ENCODE results near the gene ARHGAP4.

The ARHGAP4 gene

DNA sequence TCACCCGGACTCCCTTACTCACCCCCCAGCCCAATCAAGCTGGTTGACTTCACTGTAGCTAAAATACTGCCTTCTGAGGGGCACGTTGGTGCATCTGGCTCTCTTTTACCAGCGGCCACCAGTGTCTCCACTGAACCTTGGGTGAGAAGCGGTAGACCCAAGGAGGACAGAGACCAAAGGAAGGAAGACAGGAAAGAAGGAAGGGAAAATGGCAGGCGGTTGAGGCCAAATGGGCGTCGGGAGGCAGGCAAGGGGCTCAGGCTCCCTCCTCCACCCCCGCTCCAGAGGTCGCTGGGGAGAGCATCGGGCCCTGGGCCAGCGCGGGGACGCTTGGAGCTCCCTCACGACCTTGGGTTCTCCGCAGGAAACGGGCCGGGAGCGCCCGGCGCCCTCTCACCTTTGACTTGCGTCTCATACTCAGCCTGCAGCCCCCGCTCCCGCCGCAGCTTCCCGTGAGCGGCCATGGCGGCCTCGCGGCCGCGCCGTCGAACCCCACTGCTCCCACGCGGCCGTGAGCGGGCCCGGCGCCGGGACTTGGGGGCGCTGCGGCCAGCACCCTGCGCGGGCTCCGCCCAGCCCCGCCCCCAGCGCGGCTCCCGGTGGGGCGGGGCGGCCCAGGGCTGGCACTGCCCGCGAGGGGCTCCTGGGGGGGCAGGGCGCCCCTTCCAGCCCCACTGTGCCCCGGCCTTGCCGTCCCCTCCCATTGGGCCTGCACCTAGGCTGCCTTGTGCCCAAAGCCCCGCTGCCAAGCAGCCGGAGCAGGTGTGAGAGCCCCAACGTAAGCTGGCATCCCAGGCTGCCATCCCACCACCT lies at the start of gene ARHGAP4:
Gene ARHGAP4 (minus strand): TSS at position 526 of the 813 bp plus-strand sequence. CDS start 62 bp downstream, at position 464.
- DNase-seq (ENCODE audit: low spot score), result no peak

DNA sequence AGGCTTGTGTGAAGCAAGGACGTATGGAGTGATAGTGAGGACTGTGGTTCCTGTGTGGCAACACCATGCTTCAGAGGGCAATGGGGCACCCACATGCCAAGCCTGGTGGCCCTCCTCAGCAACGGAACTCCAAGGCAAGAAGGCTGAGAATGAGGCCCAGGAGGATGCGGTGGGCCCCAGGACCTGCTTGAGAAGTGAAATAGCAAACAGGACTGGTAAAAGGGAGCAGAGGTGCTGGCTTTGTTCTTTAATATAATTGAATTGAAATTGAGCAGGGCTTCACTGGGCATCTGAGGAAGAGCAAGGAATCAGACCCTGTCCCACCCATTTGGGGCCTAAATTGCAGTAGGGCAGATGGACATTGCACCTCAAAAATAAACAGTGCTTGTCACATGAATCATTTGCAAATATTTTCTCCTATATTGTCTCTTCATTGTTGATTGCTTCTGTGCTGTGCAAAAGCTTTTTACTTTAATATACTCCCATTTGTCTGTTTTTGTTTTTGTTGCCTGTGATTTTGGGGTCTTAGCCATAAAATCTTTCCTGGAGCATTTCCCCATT lies 48.7 kb upstream of the ARHGAP4 start:
- DNase-seq (ENCODE audit: low spot score), result no peak

DNA sequence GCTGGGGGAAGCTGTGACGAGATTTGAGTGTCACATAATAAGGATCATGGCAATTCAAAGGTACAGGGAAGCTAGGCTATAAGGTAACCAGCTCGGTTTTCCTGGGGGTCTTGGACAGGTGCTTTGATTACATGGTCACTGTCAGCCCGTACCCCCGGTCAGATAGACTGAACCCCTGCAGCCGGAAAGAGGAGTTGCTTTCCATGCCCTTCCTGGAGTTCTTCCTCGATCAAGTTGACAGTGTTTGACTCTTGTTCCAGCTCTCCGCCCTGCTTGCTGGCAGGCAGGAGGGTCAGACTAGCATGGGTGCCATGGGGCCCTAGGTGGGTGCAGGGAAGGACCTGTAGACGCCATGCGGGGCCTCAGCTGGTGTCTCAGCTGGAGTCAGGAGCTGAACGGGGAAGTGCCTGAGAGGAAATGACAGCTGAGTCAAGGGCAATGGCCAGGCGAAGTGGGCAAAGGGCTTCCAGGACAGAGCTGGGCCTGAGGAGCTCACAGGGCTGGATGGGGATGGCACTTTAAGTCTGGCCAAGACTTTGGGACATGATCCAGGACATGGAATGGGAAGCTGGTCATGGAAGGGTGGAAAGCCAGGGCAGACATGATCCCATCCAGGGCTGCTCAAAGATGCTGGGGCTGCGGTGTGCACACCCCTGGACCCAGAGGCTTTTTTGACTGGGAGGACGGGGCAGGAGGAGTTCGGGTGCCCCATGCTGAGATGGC lies 48.1 kb upstream of the ARHGAP4 start:
- no peak for DNase-seq (ENCODE audit: low spot score)

DNA sequence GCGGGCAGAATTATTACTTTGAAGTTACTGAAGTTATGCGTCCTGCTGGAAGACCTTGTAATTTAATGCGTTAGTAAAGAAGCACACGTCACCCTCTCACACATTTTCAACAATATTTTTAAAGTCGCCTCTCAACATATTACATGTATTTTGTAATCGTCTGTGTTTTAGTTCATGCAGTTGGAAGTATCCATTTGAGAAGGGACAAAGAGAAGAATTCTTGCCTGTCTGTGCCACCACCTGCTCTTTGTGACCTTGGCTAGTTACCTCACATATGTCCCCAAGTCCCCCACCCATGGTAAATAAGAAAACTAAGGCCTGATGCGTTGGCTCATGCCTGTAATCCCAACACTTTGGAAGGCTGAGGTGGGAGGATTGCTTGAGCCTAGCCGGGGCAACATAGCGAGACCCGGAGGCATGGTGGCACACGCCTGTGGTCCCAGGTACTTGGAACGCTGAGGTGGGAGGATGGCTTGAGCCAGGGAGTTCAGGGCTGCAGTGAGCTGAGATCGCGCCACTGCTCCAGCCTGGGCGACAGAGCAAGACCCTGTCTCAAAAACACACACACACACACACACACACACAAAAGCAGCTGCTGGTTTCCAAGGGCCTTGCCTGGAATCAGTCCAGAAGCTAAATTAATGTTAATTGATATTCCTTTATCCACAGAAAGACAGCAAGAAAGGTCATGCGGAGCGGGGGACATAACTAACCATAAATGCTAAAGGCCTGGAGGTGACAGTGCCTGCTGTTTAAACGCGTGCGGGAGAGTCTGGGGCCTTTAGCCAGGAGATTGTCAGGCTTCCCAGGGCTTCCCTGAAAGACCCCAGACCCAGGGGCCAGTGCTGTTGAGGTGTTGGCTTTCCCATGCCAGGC lies 47.3 kb upstream of the ARHGAP4 start:
- DNase-seq (ENCODE audit: low spot score), result no peak

DNA sequence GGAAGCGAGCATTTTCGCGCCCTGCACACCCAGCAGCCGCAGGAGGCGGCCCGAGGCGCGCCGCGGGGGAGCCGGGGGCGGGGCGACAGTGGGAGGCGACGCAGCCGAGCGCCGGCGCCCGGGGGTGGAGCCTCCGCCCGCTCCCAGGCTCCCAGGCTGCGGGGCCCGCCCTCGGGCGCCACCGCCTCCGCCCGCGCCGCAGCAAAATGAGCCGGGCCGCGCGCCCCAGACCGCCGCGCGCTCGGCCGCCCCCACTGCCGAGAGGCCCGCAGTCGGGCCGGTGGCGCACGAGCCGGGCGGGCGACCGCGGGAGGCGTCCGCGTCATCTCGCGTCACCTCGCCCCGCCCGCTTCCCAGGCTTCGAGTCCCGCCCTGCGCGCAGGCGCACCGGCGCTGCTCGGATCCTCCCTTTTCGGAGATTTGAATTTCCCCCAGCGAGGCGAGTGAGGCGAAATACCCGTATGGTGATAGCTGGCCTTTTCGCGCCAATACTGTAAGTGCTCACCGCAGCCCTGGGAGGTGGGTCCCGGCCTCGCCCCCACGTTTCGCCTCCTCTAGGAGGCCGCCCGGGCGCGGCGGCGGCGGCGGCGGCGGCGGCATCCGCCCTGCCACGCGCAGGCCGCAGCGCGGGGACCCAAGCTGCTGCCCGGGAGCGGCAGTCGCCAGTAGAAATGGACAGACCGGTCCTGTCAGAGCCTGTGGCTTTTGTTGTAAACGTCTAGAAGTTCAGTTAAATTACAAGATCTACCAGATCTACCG lies 46.5 kb upstream of the ARHGAP4 start, which contains the start of gene TMEM187:
Gene TMEM187 (plus strand): TSS at position 387 of the 759 bp plus-strand sequence. CDS start 9,309 bp downstream, outside the sequence.
- DNase-seq (ENCODE audit: low spot score), result peak; percentile 90

DNA sequence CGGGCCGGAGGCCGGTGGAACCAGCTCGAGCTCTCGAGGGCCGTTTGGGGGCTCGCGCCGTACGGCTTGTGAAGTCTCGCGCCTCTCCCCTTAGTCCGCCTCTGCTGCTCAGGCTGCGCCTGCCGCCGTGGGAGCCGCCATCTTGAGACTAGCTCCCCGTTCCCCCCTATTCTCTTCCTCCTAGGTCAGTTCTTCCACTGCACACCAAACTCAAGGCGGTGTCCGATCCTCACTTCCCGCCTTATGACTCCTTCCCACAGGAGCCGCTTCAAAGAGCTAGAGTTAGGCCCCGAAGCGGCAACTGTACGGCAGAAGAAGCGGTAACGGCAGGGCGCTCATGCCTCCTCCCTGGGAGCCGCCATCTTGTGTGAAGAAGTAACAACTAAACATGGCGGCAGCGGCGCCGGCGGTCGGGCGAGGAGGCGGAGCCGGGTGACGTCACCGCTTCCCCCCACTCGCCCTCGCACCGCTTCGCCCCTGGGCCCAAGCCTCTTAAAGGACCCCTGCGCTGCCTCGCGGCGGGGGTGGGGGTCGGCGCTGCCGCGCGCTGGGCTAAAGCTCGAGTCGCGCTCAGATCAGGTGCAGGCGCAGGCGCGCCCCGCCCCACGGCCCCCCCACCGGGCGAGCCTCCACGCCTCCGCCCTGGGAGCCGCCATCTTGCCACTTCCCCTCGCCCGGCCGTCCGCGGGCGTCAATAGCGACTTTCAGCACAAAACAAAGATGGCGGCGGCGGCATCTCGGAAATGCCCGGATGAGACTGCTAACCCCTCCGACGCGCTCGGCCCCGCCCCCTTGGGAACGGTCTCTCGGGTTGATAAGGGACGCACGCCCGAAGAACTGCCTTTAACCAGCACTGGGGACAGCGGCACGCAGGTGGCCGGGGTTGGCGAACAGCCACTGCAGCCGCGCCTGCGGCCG lies 45.6 kb upstream of the ARHGAP4 start, which contains the start of gene HCFC1:
Gene HCFC1 (minus strand): TSS at position 369 of the 918 bp plus-strand sequence. CDS start 978 bp downstream, outside the sequence.
- DNase-seq (ENCODE audit: low spot score), result peak; percentile 91

DNA sequence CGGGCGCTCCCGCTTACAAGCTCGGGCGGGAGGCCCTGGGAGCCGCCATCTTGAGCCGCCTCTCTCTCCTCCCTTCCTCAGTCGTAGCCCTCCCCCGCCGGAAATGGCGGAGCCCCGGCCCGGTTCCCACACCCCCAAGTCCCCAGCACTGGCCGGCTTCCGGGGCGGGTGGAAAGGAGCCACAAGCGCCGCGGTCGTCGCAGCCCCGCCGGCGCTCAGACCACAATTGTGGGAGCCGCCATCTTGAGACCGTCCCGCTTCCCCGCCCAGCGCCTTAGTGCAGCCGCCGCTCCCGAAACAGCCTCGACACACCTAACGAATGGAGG lies 45.0 kb upstream of the ARHGAP4 start:
- DNase-seq (ENCODE audit: low spot score), result peak; percentile 89

DNA sequence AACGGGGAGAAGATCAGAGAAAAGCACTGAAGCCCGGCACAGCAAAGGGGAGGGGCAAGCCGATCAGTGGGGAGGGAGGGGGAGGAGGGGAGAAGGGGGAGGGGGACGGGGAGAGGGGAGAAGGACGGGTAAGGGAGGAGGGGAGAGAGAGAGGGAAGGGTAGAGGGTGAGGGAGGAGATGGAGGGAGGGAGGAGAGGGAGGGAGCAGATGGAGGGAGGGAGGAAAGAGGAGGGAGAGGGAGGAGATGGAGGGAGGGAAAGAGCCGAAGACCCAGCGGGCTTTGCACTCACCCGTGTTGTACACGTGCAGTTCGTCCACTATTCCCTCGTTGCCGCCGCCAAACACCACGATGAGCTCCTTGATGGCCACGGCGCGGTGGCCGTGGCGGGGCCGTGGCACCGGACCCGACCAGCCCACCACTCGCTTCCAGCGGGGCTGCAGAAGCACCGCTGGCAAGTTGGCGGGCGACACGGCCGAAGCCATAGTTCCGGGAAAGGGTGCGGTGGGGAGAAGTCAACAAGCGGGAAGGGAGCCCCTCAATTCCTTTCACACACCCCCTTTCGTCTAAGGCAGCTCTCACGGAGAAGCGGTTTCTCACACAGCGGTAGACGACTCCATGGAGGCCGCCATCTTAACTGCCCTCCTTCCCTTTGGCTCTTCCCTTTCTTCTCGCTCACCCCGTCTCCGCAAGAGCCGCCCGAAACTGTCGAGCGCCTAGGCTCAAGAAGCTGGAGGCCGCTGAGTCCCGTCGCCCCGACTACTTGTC lies 44.5 kb upstream of the ARHGAP4 start:
- DNase-seq (ENCODE audit: low spot score), result no peak

DNA sequence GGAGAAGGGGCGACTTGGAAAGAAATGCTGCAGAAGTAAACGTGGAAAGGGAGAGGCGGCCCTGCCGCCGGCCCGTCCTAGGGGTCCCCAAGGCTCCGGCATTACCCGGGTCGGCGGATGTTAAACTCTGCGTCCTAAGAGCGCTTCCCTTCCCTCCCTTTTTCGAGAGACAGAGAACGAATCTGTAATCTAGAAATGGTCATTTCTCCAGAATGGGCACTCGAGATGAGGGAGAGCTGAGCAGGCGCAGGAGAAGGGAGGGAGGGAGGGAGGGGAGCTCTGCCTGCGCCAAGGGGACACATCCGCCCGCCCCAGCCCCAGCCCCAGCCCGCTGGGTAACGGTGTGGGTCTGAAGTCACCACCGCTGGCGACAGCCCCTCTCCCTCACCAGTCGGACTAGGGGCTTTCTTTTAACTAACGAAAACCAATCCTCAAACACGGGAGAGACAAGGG lies 43.9 kb upstream of the ARHGAP4 start:
- DNase-seq (ENCODE audit: low spot score), result no peak

DNA sequence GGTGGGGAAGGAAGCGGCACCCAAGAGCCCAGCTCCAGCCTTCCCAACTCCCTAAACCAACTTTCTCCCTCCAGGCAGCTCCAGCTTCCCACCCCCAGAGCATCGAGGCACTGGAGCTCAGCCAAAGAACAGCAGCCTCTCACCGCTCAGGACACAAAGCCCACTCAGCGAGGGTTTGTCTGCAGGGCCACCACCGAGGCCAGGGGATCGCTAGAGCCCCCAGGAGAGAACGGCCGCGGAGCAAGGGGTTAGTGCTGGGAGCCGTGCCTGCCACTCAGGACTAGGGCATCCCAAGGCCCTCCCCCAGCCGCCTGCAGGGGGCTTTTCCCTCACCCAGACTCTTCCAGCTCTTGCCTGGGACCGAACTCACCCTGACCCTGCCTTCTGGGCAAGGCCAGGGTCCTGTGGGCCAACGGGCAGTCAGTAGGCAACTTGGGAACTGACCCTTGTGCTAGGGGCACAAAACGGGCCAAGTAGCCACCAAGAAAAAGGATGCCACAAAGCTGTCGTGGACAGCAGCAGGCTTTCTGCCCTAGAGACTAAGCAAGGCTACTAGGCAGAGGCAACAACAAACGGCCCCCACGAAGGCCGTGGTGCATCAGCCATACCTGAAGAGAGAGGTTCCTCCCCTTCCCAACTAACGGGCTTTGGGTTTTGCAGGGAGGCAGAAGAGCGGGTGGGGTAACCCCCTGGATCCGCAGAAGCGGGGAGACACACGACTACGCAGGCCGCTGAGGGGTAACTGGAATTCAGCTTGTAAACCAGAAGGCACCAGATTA lies 43.2 kb upstream of the ARHGAP4 start:
- DNase-seq (ENCODE audit: low spot score), result no peak

DNA sequence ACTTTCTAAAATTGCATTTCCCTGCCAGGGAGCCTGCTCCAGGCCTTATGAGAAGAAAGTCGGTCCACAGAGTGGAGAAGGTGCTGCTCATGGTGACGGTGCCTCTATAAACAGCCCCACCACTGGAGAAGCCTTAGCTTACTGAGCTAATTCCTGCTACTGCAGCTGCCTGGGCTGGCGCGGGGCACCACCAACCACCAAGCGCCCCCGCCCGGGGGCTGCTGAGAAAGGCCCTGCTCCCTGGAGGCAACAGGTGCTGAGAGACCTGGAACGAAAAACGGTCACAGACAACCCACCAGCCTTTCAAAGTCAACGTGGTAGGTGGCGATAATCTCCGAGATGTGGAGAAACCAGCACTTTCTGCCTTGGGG lies 42.7 kb upstream of the ARHGAP4 start:
- DNase-seq (ENCODE audit: low spot score), result no peak

DNA sequence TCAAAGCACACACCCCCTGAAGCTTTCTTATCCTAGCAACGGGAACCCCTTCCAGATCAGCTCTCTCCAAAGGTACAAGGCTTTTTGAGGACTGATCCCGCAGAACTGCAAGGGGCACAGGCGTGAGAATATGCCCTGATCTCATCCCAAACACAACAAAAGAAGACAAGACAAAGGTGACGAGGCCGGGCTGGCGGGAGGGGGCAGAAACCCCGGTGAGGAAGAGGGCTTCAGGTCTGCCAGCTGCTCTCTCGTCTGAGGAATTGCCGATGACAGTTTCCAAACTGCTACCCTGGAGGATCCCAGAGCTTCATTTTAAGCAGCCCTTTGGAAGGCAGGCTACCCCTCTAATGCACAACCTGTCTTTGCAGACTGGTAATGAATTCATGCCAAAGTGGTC lies 42.2 kb upstream of the ARHGAP4 start:
- no peak for DNase-seq (ENCODE audit: low spot score)

DNA sequence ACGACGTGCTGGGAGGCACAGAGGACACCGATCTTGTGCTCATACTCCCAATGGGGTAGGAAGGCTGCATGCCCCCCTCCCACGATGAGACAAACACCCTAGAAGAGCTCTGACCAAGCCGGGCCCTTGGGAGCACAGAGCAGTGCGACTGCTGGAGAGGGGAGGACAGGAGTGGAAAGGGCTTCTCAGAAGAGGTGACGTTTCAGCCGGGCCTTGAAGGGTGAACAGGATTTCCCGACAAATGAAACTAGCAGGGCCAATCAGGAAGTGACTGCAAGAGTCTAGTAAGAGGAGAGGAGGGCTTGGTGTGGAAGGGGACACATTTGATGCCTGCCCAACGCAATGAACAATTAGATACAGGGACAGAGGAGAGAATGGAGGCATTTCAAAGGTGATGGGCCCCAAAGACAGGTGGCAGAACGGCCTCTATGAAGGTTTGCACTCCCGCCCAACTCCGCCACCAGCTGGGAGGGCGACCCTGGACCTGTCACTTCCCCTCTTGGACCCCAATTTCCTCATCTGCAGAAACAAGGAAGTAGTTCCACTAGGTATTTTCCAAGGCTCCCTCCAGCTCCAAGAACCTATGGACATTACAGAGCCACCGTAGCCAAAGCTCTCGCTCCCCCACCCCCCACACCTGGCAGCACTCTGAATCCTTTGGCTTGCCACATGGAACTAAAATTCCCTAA lies 41.6 kb upstream of the ARHGAP4 start:
- DNase-seq (ENCODE audit: low spot score), result no peak

DNA sequence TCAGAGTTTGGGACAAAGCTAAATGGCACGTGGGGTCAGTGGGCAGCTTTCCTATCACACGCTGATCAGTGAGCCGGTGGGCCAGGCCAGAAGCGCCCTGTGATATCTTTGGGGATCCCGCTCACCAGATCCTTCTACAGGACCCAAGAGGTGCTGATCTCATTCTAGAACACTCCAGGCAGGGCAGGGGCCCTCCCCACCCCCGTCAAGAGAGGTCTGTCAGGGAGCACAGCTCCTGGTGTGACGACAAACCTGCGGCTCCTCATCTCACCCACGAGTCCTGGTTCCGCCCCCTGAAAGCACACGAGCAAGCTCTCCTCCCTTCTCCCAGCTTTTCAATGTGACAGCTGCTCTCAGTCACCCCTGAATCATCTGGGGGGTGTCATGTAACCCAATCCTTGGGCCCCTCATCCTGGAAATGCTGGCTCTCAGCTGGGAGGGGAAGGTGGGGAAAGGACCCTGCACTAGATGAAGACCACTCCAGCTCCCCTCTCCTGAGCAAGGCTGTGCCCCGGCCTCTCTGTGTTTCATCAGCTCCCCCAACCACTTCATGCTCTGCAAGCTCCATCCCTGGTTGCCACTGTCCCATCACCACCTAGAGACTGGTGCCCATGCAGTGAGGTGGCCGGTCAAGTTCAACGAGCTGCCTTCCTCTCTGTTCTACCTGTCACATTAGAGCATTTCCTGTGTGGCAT lies 40.9 kb upstream of the ARHGAP4 start:
- no peak for DNase-seq (ENCODE audit: low spot score)

DNA sequence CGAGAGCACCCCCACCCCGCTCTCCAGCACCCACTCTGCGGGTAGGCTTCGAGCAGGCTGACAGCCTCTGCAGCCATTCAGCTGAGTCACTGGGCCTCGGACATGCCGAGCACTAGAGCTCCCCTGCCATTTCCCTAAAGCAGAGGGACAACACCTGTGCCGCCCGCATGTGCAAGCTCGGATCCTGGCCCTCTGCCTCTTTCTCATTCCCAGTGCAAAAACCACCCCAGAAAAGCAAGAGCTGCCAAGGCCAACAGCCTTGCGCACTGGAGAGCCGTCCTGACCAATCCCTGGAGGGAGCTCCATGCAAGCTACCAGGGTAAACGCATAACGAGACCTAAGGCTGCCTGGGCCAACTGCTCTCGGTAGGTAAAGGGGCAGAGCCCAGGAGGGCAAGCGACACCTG lies 40.2 kb upstream of the ARHGAP4 start:
- DNase-seq (ENCODE audit: low spot score), result no peak

DNA sequence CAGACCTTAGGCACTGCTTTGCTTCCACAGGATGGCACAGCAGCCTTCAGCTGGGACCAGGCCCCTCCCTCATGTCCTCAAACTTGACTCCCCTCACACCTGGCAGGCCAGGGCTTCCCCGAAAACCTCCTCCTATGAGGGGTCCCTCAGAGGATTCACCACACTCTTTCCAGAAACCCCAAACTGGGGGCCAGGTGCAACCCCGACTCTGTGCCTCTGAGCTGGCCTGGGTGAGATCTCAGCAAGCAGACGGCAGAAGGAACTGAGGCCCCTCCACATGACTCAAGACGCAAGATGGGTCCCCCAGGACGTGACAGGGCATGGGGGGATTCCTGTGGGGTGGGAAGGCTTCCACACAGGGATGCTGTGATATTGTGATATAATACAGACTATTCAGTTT lies 39.3 kb upstream of the ARHGAP4 start:
- DNase-seq (ENCODE audit: low spot score), result no peak

DNA sequence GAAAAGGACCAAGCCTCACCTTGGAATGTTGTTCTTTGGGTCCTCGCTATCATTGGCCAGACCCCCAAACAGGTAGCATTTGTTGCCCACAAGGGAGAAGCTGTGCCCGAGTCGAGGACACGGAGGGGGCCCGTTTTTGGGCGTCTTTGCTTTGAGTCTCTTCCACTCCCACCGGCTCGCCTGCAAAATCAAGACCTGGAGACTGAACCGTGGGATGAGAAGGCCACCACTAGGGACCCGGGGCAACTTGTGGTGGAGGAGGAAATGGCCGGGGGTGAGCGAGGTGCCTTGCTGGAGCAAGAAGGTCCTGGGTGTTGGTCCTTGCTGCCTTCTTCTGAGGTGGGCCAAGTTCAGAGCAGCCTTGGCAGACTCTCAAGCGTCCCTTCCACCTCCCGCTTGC lies 38.0 kb upstream of the ARHGAP4 start:
- no peak for DNase-seq (ENCODE audit: low spot score)

All from left forelimb (tissue), 1 donor.